HG03442 (cell line): Measurements from ENCODE around the gene NFU1.
"Not testable (repeated sequence)": the region's sequence is repeated elsewhere in the genome, so short reads cannot be mapped to it uniquely, and the experiment has no call there.

Source experiments
- ATAC-seq: cut with Tn5 transposase; IDR thresholded peaks from one replicate; pipeline ENCODE4 v1.9.1; 2021; ENCODE audit warnings: mild to moderate bottlenecking, moderate library complexity; ENCODE audit not compliant: unreplicated experiment

Gene NFU1

GRCh38 chr2:69389271-69389670 is 48.0 kb downstream of the NFU1 start:
- no peak for ATAC-seq

GRCh38 chr2:69387770-69388481 is 49.3 kb downstream of the NFU1 start:
- no peak for ATAC-seq

GRCh38 chr2:69386789-69387734 is 50.2 kb downstream of the NFU1 start, which contains the start of gene GFPT1:
Gene GFPT1 (minus strand): TSS chr2:69387227. CDS start chr2:69387071, 156 bp downstream.
- ATAC-seq = peak; percentile 79

GRCh38 chr2:69386360-69386759 is 50.9 kb downstream of the NFU1 start:
- no peak for ATAC-seq

- ATAC-seq = no peak
These were observed 51.6 kb downstream of the NFU1 start for GRCh38 chr2:69385443-69386151.

GRCh38 chr2:69384618-69385081 is 52.6 kb downstream of the NFU1 start:
- ATAC-seq = no peak

GRCh38 chr2:69383176-69383812 is 53.9 kb downstream of the NFU1 start:
- ATAC-seq = no peak

- no peak for ATAC-seq
These were observed 54.7 kb downstream of the NFU1 start for GRCh38 chr2:69382547-69382946.

GRCh38 chr2:69381337-69381737 is 55.9 kb downstream of the NFU1 start:
- no peak for ATAC-seq

GRCh38 chr2:69380072-69380917 is 56.9 kb downstream of the NFU1 start:
- ATAC-seq = no peak

GRCh38 chr2:69376403-69376802 is 60.8 kb downstream of the NFU1 start:
- ATAC-seq = no peak

- no peak for ATAC-seq
These were observed 61.5 kb downstream of the NFU1 start for GRCh38 chr2:69375494-69376353.

GRCh38 chr2:69372767-69373166 is 64.5 kb downstream of the NFU1 start:
- ATAC-seq = no peak

- no peak for ATAC-seq
These were observed 67.4 kb downstream of the NFU1 start for GRCh38 chr2:69369802-69370201.

GRCh38 chr2:69368588-69368987 is 68.6 kb downstream of the NFU1 start:
- no peak for ATAC-seq

- ATAC-seq = no peak
These were observed 77.9 kb downstream of the NFU1 start for GRCh38 chr2:69359371-69359770.

GRCh38 chr2:69358914-69359313 is 78.3 kb downstream of the NFU1 start:
- no peak for ATAC-seq

GRCh38 chr2:69356471-69356870 is 80.8 kb downstream of the NFU1 start:
- no peak for ATAC-seq

- ATAC-seq = not testable (repeated sequence)
These were observed 82.3 kb downstream of the NFU1 start for GRCh38 chr2:69354976-69355375.
